D341Med (cell line): ENCODE data around the gene MTERF4.

Experiments used
- DNase-seq: peaks from one replicate; pipeline ENCODE4 v3.0.0; 2012; ENCODE audit warnings: low spot score

MTERF4 gene

DNA sequence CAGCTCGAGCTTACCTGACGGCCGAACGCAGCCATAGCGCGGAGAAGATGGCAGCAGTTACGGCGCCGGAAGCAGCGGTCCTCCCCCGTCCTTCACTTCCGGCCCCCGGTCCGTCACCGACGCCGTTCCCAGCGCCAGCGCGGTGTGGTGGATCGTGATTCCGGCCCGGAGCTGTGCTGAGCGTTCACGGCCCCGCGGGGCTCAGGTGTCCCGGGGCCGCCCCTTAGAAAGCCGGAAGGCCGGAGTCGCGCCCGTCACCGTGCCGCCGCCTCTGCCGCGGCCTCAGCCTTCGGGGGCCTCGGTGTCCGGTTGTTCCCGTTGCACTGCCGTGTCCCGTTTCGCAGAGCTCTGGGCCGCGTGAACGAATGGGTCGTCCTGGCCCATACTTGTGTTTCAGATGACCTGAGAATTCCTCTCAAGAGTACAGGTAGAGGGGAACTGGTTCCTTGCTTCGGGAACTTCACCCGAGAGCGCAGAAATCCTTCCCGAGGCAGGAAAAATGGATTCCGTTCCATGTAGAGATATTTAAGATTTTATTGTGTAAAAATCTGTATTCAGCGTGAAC lies at the start of gene MTERF4:
Gene MTERF4 (minus strand): TSS at position 49 of the 565 bp plus-strand sequence. CDS start 14 bp downstream, at position 35.
- DNase-seq, result peak; percentile 91

DNA sequence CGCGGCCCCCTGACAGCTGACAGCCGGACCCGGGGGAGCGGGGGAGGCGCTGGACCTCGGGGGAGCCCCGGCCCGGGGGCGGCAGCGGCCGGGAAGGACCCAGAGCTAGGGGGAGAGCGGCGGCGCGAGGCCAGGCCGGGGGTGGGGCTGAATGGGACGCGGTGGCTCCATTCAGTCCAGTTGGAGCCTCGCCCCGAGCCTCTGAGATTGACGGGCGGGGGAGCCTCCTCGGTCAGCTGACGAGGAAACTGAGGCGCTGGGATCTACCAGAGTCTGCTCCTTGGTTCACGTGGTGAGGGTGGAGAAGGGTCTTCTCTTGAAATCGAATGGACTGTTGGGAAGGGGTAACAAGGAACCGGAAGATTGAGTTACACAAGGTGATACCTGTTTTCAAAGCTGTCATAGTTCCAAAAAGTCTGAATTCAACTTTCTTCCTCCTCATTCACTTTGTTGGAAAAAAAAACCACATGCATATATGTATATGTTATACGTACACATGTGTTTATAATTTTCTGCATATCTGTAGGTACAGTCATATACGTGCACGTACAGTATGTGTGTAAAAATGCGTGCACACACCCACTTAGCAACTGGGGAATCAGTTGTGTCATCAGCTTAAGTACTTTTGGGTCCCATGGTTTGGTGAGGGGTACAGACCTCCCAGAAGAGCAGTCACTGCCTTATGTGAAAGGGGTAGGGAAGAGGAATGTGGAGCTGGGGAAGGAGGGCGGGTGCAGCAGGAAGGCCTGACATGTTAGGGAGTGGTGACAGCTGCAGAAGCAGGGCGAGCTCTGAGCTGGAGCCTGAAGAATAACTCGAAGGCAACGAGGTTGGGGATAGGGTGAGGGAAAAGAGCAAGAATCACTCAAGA lies 48.8 kb upstream of the MTERF4 start:
- DNase-seq, result no peak

DNA sequence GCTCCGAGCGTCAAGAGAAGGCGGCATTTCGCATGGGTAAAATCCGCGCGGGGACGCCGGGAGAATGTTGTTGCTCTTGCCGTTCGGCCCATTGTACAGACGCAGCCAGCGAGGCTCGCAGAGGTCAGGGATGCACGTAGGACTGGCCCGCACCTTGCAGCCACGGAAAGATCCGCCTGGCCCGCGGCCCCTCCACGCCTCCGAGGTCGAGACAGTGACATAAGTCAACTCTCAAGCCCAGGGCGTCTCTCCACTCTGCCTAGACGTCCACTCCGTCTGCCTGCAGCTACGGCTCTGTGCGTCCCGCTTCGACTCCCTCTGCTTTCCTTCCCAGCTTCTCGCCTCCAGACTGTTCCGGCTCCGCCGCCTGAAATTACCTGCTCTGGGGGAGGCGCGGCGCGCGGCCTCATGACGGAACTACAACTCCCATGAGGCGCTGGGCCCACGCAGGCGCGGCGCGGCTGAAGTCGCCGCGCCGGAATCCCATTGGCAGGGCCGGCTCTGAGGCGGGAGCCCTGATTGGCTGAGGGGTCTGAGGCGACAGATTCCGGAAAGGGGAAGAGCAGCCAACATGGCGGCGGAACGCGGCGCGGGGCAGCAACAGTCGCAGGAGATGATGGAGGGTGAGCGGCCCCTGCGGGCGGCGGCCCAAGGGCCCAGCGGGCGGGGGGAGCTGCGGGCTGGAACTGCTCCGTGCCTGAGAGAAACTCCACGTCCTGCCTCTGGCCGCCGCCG lies 48.0 kb upstream of the MTERF4 start, which contains the start of gene PPP1R7:
Gene PPP1R7 (plus strand): TSS at position 543 of the 735 bp plus-strand sequence. CDS start 29 bp downstream, at position 572.
- DNase-seq, result peak; percentile 97

- no peak for DNase-seq
These were observed 47.5 kb upstream of the MTERF4 start for GRCh38 chr2:241149675-241149924.

- DNase-seq, result peak; percentile 91
These were observed 47.0 kb upstream of the MTERF4 start, which contains the start of gene PASK for GRCh38 chr2:241148891-241149674. PASK (minus strand) TSS chr2:241149472; CDS start chr2:241143032, 6,440 bp downstream.

- DNase-seq, result no peak
These were observed 46.2 kb upstream of the MTERF4 start for GRCh38 chr2:241148239-241148638.

DNA sequence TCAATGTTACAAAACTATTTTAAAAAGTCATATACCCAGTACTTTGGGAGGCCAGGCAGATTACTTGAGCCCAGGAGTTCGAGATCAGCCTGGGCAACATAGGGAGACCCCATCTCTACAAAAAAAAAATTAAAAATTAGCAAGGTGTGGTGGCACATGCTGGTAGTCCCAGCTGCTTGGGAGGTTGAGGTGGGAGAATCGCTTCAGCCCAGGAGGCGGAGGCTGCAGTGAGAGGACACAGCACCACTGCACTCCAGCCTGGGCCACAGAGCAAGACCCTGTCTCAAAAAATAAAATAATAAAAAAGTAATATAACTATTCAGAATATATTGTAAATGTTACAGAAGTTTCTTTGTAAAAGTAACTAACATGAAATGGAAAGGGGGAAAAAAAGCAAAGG lies 45.2 kb upstream of the MTERF4 start:
- DNase-seq, result no peak

DNA sequence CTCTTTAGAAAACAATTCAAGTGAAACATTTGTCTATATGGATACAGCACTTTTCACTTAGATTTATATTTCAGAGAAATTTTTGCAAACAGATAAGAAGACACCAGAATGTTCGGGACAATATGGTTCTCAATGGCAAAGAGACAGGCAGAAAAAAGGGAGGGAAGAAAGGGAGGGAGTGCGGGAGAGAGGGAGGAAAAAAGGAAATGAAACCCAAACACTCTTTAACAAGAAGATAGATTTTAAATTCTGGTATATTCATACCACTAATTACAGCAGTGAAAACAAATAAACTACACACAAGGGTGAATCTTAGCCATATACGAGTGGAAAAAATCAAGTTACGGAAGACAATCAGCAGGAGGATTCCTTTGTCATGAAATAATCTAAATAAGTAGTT lies 44.2 kb upstream of the MTERF4 start:
- DNase-seq, result no peak

GRCh38 chr2:241142593-241142992 lies 40.5 kb upstream of the MTERF4 start:
- DNase-seq, result no peak

DNA sequence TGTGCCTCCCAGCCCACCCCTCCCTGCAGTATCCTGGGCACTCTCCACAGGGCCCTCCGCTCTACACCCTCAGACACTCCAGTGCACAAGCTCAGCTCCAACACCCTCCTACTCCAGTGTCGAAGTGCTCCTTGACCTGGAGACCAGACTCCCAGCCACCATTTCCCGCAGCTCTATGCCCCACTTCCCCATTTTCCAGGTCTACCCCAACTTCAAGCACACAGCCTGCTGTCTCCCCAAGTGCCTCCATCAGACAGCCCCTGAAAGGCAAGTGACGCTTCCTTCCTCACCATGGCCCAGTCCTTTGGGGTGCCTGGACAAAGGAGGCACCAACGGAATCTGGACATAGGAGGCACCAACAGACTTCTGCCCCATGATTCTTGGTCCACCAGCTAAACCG lies 40.0 kb upstream of the MTERF4 start:
- DNase-seq, result no peak

- DNase-seq, result no peak
These were observed 39.2 kb upstream of the MTERF4 start for GRCh38 chr2:241141214-241141770.

GRCh38 chr2:241140445-241140840 lies 38.4 kb upstream of the MTERF4 start:
- no peak for DNase-seq

DNA sequence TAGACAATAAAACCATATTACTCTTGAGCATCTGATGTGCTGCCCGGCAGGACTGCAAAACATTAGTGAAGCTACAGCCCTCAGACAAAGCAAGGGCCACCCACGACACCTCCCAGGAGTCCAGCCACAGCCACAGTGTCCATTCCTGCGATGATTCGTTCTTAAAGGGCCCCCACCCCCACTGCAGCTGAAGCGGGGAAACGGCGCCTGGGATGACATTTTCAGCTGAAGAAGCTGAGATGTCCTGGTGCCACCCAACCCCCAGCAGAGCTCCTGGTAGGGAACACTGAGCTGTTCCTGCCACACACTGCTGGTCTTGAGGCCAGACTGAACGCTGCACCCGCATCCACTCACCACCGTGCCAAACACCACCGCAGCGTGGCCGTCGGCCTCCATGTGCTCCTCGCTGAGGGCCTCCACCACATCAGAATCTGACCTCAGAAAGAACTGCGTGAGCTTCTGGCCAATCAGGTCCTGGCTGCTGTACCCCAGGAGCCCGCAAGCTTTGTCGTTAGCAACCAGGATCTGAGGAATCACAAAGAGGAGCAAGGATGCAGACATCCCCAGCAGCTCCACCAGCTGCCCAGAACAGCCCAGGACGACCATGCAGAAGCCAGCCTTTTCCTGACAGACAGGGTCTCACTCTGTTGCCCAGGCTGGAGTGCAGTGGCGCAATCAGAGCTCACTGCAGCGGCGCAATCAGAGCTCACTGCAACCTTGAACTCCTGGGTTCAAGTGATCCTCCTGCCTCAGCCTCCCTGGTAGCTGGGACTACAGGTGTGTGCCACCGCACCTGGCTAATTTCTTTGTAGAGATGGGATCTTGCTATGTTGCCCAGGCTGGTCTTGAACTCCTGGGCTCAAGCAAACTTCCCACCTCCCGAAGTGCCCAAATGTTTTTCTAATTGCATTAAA lies 37.7 kb upstream of the MTERF4 start:
- no peak for DNase-seq

DNA sequence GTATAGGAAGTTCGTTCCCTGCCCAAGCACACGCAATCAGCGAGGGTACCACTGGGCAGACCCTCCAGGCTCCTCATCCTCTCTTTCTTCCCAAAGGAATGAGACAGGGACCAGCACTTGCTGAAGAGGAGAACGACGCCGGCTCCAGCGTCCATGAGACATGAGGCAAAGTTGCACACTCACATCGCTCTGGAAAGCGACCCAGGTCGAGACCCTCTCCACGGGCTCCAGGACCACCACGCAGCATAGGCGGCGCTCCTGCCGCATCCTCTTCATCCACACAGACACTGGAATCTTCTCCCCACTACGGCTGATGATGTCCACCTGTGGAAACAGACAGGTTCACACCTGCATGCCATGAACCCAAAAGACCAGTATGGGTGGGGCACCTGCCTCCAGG lies 36.4 kb upstream of the MTERF4 start:
- no peak for DNase-seq

- no peak for DNase-seq
These were observed 35.4 kb upstream of the MTERF4 start for GRCh38 chr2:241137276-241138190.

DNA sequence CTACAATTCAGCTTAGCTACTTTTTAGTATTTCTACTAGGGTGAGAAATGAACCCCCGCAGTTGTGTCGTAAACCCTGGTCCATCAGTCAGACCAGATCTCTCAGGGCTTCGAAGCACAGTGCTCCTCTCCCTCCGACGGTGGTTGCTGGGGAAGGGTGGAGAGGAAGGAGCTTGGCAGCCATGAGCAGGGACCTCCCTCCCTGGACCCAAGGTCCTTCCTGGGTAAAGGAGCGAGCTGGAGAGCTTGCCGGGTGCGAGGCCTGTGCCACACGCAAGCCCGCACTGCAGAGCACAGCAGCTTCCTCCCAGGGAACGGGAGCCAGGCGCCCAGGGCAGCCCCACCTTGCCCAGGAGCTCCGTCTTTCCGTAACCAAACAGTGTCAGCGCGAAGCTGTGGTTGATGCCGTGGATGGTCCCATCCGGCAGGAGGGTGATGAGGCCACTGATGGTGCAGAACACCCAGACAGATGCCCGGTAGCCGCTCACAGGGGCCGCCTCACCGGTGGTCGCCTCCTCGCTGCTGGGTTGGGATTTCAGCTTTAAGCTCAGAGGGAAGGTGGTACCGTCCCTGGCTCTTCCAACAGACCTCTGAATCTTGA lies 34.7 kb upstream of the MTERF4 start:
- no peak for DNase-seq

DNA sequence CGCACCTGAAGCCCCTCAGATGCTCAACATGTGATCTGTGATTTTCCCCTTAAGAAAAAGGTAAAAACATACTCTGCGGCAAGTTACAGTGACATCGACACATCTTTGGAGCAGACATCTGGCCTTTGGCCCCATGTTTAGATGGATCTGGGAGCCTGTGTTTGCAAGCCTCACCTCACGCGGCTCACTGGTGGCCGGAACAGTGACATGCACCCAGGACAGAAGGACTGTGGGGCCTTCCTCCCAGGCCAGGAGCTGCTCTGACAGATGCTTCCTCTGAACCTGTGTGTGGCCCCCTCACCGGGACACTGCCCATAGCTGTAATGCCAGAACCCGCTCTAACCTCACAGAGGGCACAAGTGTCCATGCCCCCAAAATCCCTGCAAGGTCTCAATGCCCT lies 34.1 kb upstream of the MTERF4 start:
- no peak for DNase-seq

DNA sequence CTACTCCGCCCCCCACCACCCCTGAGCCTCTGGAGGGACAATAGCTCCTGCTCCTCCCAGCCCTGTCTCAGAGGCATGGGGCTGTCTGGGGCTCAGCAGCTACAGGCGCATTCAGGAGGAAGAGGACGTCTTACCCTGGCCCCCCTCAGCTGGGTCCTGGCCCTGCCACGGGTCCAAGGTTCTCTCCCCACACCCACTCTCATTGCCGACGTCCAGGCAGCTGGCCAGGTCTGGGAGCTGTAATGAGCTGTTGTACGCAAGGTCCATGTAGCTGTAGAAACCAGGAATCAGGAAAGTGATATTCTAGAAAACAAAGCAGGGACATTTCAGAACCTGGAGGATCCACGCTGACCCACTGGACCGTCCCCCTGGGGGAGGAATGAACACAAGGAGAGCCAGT lies 33.6 kb upstream of the MTERF4 start:
- DNase-seq, result no peak

DNA sequence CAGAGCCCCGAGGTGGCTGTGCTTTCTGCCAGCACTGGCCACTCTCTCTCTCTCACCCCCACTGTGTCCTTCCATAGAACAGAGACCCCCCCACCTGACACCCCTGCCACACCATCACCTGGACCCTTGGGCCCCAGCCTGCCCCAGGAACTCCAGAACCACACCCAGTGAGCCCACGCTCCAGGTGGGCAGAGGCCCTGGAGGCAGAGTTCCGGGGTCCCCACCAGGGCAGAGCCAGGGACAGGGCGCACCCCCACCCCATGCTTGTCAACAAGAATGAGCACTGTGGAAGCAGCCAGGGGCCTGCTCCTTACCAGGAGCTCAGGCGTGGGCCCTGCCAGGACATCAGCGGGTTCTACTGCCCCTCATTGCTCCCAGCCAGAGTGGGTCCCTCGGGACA lies 32.6 kb upstream of the MTERF4 start:
- DNase-seq, result no peak
